A673 (cell line): ENCODE results near the gene CPN2. TPM values are rescaled to one million over a fixed set of nuclear protein-coding genes. Genes with fewer than 3 reads are reported as not detected.

ENCODE experiments used
- BruUV-seq: library from RNA; stranded (reverse); fragments of 400-500 nt; replicated peaks from 2 replicates; lab custom pipeline; 2021; lab: Mats Ljungman, UMichigan
- CTCF ChIA-PET: fragments of 300-600 bp; sonication (Branson Sonifier 250); formaldehyde crosslinking; loops from one replicate; lab custom pipeline; 2022; ENCODE audit warnings: antibody characterized with exemption; lab: Charles Lee
- POLR2A ChIA-PET: fragments of 300-600 bp; sonication (Branson Sonifier 250); formaldehyde crosslinking; loops from one replicate; lab custom pipeline; 2022; ENCODE audit warnings: antibody characterized with exemption; ENCODE audit not compliant: low non-redundant PET; lab: Charles Lee
- DNase-seq: peaks from one replicate; pipeline ENCODE4 v3.0.0-alpha.2; 2015; ENCODE audit warnings: low spot score
- H3K27ac ChIP-seq: fragments of 200-600 bp; sonication (generic); 2 replicates; pipeline ENCODE4 v1.5.1; 2016; ENCODE audit warnings: mixed run types, low read depth, mild to moderate bottlenecking, mixed read lengths, antibody characterized with exemption, low read length; ENCODE audit not compliant: poor library complexity, severe bottlenecking
- H3K27me3 ChIP-seq: fragments of 200-600 bp; sonication (generic); replicated peaks from 2 replicates; pipeline ENCODE4 v1.6.1; 2017; ENCODE audit warnings: mixed run types, low read depth, mild to moderate bottlenecking, mixed read lengths, antibody characterized with exemption, low read length; ENCODE audit not compliant: insufficient read depth, poor library complexity
- H3K36me3 ChIP-seq: fragments of 200-600 bp; sonication (generic); 2 replicates; pipeline ENCODE4 v1.6.1; 2016; ENCODE audit warnings: mixed run types, mild to moderate bottlenecking, mixed read lengths, antibody characterized with exemption, low read length; ENCODE audit not compliant: insufficient read depth, poor library complexity, severe bottlenecking
- H3K4me1 ChIP-seq: fragments of 200-600 bp; sonication (generic); 2 replicates; pipeline ENCODE4 v1.6.1; 2017; ENCODE audit warnings: mixed run types, mild to moderate bottlenecking, mixed read lengths, antibody characterized with exemption, low read length; ENCODE audit not compliant: insufficient read depth, poor library complexity, severe bottlenecking
- H3K4me3 ChIP-seq: fragments of 200-600 bp; sonication (generic); 2 replicates; pipeline ENCODE4 v1.5.1; 2016; ENCODE audit warnings: low read depth, mixed run types, mild to moderate bottlenecking, mixed read lengths, low read length; ENCODE audit not compliant: poor library complexity, severe bottlenecking
- H3K9me3 ChIP-seq: fragments of 200-600 bp; sonication (generic); 2 replicates; pipeline ENCODE4 v1.6.1; 2016; ENCODE audit warnings: mixed run types, low read depth, mild to moderate bottlenecking, mixed read lengths, antibody characterized with exemption, low read length; ENCODE audit not compliant: poor library complexity, severe bottlenecking
- EZH2 ChIP-seq: fragments of 200-600 bp; sonication (generic); IDR thresholded peaks from 2 replicates; pipeline ENCODE4 v1.6.1; 2017; ENCODE audit warnings: borderline replicate concordance, low read depth, mild to moderate bottlenecking, mixed read lengths, antibody characterized with exemption, low read length; ENCODE audit not compliant: poor library complexity, severe bottlenecking
- intact Hi-C: fragments of 100-400 bp; cut with micrococcal nuclease; formaldehyde crosslinking; loops from one replicate; pipeline ENCODE4 v1.10.0; 2022; ENCODE audit not compliant: unreplicated experiment
- total RNA-seq: library from RNA; stranded (reverse); gene quantifications from 2 replicates; pipeline ENCODE4 v1.2.3, GENCODE V29; 2021
- TF ChIP-seq, protein P1 (sequence below): fragments of 300-800, 200-600 bp; sonication (generic); conservative IDR thresholded peaks from 2 replicates; pipeline ENCODE4 v1.5.1; 2017; ENCODE audit warnings: low read depth, mild to moderate bottlenecking, antibody characterized with exemption, low read length, moderate library complexity, mixed read lengths

CPN2 gene
- total RNA-seq, 1 experiment from 2014 or later, result not detected

DNA sequence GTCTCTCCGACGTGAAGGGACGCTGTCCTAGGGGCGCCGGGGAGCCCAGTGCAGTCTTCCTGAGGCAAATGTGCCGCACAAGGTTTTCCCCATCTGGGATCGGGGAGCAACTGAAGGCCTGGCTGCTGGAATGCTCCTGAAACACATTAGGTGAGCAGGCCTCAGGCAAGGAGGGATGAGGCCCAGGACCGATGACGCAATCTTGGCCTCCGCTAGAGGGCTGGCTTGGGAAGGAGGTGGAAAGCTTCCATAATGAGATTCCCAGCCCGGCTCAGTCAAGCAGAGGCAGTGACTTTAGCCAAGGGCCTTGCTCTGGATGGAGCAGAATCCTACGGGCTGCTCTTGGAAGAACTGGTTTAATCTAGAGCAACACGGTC, 50.8 kb downstream of the CPN2 start:
- intact Hi-C loops, result no loop called here
- Histone ChIP-seq H3K4me1 (peaks cover 14% of the 10 kb centered on the region), H3K4me3 (no peak overlapping the region), H3K27me3 (no peaks in the 10 kb centered on the region), H3K36me3 (no peaks in the 10 kb centered on the region), H3K27ac (no peak overlapping the region), H3K9me3 (no peaks in the 10 kb centered on the region)
- ChIA-PET POLR2A (no interaction called here), CTCF (no interaction called here)
- no TSS peak for BruUV-seq
- DNase-seq, result no peak
- TF ChIP-seq, protein P1, sequence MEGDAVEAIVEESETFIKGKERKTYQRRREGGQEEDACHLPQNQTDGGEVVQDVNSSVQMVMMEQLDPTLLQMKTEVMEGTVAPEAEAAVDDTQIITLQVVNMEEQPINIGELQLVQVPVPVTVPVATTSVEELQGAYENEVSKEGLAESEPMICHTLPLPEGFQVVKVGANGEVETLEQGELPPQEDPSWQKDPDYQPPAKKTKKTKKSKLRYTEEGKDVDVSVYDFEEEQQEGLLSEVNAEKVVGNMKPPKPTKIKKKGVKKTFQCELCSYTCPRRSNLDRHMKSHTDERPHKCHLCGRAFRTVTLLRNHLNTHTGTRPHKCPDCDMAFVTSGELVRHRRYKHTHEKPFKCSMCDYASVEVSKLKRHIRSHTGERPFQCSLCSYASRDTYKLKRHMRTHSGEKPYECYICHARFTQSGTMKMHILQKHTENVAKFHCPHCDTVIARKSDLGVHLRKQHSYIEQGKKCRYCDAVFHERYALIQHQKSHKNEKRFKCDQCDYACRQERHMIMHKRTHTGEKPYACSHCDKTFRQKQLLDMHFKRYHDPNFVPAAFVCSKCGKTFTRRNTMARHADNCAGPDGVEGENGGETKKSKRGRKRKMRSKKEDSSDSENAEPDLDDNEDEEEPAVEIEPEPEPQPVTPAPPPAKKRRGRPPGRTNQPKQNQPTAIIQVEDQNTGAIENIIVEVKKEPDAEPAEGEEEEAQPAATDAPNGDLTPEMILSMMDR, result no peak
- no peak for TF ChIP-seq EZH2

DNA sequence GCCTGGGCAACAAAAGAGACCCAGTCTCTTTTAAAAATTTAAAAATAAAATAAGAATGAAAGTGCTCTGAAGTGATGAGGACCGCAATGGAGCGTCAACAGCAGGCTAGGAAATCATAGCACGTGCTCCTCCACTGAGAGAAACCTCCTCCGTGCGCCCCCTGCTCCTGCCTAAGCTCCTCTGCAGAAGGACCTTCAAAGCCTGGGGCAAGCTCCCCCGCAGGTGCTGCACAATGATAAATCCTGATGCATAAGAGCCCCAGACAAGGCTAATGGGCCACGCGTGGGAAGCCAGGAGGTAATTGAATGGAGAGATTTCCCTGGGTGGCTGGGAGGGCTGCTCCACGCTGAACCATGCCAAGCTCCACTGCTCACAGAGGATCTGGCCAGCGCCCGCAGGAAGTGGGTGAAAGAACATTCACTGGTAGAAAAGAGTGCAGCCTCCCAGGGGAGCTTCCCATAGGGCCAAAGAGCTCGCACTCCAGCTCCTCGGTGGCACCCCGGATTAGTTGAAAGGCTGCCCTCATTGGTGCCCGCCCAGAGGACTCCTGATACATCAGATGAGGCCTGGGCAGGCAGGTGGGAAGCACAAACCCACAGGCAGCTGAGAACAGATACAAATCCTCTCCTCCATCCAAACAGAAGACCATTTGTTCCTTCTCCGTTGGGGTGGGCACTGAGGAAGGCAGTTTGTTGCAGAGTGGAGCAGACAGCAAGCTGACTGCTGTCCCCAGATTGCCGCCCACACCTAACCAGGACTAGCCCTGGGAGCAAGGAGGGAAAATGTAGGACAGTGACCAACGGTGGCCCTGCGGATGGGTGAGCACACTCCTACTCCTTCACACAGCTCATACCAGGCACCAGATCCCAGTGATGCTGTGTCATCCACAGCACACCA, 52.5 kb downstream of the CPN2 start:
- TF ChIP-seq EZH2, result no peak
- H3K9me3 ChIP-seq, result no peaks in the 10 kb centered on the region
- no TSS peak for BruUV-seq
- H3K27ac ChIP-seq, result no peak overlapping the region
- peaks cover 14% of the 10 kb centered on the region for H3K4me1 ChIP-seq
- no peak for DNase-seq
- no peaks in the 10 kb centered on the region for H3K36me3 ChIP-seq
- H3K4me3 ChIP-seq, result no peak overlapping the region
- H3K27me3 ChIP-seq, result no peaks in the 10 kb centered on the region
- ChIA-PET CTCF (no interaction called here), POLR2A (interaction anchor here (0.6 kb wide), 1 partner anchor 9 kb away, joined by 4 read pairs; no protein-coding TSS in a partner anchor)
- intact Hi-C loops, result no loop called here

DNA sequence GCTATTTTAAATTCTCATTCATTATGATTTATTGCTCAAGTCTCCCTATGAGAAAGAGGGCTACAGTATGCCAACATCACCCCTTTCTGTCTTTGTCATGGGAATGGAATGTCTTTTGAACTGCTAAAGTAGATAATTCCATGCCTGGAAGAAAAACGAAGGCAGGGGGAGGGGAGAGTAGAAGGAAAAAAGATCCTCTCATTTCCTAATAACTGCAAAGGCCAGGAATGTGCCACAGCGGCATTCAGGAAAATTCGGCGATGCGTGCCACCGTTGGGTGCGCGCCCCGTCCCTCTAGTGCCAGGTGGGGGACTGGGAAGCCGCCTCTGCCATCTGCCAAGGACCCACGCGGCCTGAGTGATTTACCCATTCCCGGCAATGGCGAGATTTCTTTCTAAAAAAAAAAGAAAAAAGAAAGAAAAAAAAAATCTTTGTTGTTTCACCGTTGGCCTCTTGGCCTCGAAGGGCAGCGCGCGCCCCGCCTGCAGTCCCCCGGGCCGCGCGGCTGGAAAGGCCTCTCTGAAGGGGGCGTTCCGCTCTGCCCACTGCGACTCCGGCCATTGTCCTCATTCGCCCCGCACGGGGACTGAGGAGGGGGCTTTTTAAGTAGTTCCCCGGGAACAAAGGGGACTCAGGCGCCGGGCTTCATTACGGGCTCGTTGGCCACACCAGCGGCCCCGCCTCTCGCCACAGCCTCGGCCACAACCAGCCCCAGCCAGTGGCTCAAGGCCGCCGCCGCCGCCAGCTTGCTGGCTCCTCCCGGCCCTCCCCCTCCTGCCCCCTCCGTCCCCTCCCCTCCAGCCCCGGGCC, 54.5 kb downstream of the CPN2 start:
- DNase-seq, result peak; percentile 78
- ChIA-PET CTCF (interaction anchor here (0.7 kb wide), 1 partner anchor 325 kb away, joined by 5 read pairs; no protein-coding TSS in a partner anchor), POLR2A (no interaction called here)
- Histone ChIP-seq H3K36me3 (no peaks in the 10 kb centered on the region), H3K4me1 (peaks cover 14% of the 10 kb centered on the region), H3K27ac (peak overlapping the region; percentile 61), H3K27me3 (no peaks in the 10 kb centered on the region), H3K9me3 (no peaks in the 10 kb centered on the region), H3K4me3 (no peak overlapping the region)
- BruUV-seq, result no TSS peak
- intact Hi-C loops, result no loop called here
- no peak for TF ChIP-seq EZH2
- TF ChIP-seq, protein P1, result no peak
